Measurements from ENCODE around the gene PCSK6.
"Not testable (repeated sequence)": the region's sequence is repeated elsewhere in the genome, so short reads cannot be mapped to it uniquely, and the experiment has no call there.

PCSK6 gene

GRCh38 chr15:101372960-101373525, 116.5 kb downstream of the PCSK6 start:
- no peak for DNase-seq

- DNase-seq: no peak
Measured at GRCh38 chr15:101372149-101372577, 117.3 kb downstream of the PCSK6 start.

- DNase-seq: no peak
Measured at GRCh38 chr15:101371519-101371918, 118.0 kb downstream of the PCSK6 start.

GRCh38 chr15:101371081-101371480, 118.4 kb downstream of the PCSK6 start:
- no peak for DNase-seq

DNA sequence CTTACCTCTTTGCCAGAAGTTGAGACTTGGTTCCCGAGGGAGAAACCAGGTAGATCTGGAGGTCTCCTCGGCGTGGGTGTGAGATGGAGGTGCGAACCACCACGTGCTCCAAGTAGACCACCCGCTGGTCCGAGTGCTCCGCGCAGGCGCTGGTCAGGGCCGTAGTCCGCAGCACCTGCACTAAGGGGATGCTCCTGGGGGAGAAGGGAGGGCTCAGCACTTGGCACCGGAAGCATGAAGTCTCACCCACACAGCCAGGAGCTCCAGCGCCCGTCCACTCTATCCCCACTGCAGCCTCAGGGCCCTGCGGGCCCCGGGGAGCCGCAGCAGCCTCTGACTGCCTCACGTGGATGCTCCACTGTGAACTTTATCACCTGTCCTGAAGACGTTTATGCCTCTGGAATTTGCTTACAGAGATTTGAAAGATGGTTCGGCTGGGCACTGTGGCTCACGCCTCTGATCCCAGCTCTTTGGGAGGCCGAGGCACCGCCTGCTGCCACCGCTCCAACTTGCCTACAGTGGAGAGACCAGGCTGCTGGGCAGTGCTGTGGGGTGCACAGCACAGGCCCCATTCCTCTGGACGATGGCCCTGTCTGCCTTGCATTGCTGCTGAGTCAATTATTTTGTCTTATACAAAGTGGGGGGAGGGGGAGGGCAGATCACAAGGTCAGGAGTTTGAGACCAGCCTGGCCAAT, 119.0 kb downstream of the PCSK6 start:
- no peak for DNase-seq

DNA sequence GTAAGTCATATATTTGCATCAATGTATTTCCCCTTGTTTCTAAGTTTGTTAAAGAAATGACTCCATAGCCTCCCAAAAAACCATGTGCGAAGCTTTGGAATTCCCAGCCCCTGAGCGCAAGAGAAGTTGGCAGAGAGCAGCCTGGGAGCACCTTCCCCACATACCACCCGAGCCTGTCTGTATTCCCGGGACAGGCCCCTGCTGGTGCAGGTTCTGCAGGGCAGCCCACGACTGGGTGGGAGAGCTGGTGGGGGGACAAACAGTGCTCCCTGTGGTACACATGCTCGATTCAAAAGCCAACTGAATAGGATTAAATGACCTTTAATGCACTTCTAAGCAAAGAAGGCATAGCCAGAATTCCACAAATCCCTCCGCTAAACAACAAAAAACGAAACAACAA, 119.8 kb downstream of the PCSK6 start:
- no peak for DNase-seq

DNA sequence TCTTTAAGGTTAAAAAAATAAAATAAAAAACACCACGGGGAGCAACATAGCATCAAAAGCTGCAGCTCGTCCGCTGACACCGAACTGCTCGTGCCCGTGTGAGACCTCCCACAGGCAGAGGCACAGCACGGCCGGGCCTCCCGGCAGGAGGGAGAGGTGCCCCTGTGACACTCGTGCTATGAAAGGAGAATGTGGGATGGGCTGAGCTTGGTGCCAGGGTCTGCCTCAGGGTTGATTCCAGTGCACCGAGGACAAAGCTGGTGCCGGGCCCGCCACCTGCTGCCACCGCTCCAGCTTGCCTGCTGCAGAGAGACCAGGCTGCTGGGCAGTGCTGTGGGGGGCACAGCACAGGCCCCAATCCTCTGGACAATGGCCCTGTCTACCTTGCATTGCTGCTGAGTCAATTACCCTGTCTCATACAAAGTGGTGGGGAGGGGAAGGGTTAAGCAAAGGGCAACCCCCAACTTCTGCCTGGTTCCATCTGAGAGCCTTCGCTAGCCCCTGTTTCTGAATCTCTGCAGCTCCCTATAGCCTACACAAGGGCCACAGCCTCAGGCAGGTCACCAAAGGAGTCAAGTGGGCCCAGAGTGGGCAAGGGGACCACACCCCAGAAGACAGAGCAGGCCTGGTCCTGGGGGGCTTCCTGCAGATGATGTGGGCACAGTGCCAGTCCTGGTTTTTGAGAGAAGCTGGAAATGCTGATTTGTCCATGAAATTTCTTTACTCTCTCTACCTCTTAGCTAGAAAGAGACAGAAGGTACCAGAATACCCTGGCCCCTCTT, 120.5 kb downstream of the PCSK6 start:
- no peak for DNase-seq

GRCh38 chr15:101368086-101368780, 121.3 kb downstream of the PCSK6 start:
- DNase-seq: no peak

GRCh38 chr15:101366853-101367252, 122.7 kb downstream of the PCSK6 start:
- no peak for DNase-seq

- DNase-seq: no peak
Measured at GRCh38 chr15:101362986-101363566, 126.4 kb downstream of the PCSK6 start.

DNA sequence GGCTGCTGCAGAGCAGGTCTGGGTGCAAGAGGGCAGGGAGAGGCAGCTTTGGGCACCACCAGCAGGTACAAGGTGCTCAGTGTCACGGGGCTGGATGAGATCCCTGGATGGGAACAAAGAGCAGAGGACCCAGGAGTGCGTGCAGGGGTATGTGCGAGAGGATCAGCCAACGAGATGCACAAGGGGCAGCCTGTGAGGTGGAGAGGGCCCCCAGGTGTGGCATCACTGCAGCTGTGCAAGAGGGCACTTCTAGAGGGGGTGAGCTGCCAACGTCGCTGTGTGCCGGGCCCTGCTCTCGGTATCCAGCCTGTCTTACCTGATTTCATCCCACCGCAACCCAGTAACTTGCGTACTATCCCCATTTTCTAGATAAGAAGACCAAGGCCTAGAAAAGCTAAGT, 127.1 kb downstream of the PCSK6 start:
- DNase-seq: no peak

GRCh38 chr15:101361418-101361817, 128.1 kb downstream of the PCSK6 start:
- no peak for DNase-seq

DNA sequence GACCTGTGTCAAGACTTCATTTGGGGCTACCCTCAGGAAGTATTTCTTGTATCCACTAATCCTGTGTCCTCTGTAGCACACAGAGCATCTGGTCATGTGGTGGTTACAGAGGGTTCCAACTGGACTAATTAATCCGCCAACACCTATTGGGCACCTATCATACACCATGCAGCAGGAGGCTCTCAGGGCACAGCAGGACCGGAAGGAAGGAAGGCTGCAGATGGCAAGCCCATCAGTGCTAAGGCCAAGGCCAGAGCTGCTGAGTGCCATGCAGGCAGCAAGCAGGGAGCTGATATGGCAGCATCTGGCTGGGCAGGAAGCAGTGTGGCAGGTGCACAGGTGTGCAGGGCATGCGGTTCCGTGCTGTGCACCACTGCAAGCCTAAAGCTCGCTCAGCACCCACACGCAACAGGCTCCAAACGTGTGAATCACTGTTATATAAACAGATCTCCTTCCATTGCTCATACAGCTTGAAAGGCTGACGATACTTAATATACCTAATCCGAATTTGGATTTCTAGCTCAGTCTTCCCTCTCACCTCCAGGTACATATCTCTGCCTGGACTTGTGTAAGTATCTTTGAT, 130.1 kb downstream of the PCSK6 start:
- no peak for DNase-seq

DNA sequence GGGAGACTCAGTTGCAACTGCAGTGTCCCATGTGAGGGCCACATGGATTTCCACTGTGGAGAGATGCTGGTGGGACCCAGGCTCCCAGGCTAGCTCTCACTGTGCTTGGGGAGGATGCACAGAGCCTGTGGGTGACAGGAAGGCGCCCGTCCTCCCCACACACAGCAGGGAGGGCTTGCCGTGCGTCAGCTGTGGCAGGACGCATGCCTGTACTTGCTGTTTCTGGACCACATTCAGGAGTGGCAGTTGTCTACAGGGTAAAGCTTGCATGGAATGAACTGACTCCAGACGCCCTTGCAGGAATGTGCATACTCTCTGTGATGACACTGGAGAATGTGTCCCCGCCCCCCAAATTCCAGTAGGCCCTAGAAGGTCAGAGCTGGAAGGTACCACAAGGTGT, 130.6 kb downstream of the PCSK6 start:
- DNase-seq: no peak

DNA sequence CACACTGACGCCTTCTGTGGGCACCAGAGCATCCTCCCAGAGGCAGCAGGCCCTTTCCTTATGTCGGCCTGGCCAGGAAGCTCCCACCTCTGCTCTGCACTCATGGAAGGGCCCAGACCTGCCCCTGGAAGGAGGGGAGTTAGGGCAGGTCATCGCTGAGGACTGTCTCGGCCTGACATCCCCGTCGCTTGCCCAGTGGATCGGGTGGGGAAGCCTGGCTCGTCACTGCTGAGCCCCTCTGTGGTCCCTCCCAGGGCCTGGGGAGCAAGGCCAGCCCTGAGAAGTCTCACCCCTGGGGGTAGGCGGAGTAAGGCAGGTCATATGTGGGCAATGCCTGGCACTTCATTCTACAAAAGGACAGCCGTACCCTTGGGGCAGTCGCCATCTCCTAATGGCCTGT, 131.6 kb downstream of the PCSK6 start:
- DNase-seq: no peak

- no peak for DNase-seq
Measured at GRCh38 chr15:101357333-101357732, 132.2 kb downstream of the PCSK6 start.

DNA sequence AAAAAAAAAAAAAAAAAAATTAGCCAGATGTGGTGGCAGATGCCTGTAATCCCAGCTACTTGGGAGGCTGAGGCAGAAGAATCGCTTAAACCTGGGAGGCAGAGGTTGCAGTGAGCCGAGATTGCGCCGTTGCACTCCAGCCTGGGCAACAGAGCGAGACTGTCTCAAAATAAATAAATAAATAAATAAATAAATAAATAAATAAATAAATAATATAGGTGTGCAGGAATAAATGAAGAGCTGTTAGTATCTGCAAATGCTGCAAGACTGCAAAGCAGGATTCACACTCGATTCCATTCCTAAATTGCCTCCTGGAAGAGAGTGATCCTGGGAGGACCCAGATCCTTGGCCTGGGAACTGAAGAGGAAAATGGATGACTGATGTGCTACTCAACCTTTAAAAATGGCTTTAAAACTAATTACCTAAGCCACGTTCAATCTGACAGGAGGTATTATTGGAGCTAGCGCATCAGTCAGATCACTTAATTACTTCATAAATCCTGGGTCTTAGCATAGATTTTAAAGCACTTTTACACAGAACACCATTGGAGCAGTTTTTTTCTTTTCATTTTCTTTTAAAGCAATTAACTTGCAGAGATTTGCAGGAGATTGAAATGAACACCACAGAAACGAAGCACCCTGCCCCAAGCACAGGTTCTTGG, 132.9 kb downstream of the PCSK6 start:
- DNase-seq: not testable (repeated sequence)

- no peak for DNase-seq
Measured at GRCh38 chr15:101355678-101356464, 133.6 kb downstream of the PCSK6 start.

- no peak for DNase-seq
Measured at GRCh38 chr15:101354891-101355623, 134.4 kb downstream of the PCSK6 start.

DNA sequence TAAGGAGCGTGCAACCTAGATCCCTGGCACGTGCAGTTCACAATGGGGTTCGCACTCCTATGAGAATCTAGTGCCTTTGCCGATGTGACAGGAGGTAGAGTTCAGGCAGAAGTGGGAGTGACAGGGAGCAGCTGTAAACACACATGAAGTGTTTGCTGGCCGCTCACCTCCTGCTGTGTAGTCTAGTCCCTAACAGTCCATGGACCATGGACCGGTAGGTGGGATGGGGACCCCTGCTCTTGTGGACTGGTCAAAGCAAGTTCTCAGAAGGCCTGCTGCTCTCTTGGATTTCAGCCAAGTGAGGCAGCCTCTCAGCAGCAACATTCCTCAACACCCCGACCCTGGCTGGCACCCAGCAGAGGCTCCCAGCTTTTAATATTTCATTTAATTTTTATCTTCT, 136.3 kb downstream of the PCSK6 start:
- no peak for DNase-seq

- DNase-seq: no peak
Measured at GRCh38 chr15:101351736-101352135, 137.8 kb downstream of the PCSK6 start.
